Coronary artery (tissue), 2 donors: ENCODE data around the gene PDHX.
A peak's percentile ranks its signal among the peaks of the same experiment; 100 is the strongest.

Experiments
- DNase-seq: peaks from one replicate; pipeline ENCODE4 v3.0.0-alpha.2; 2017; ENCODE audit warnings: low spot score
- H3K27ac ChIP-seq, 2 donors: fragments of 200-600 bp; sonication (generic); one replicate each; pipeline ENCODE4 v1.5.1; 2016 to 2019
- H3K4me3 ChIP-seq: fragments of 200-600 bp; sonication (generic); 2 replicates; pipeline ENCODE4 v1.5.1; 2016; ENCODE audit warnings: mild to moderate bottlenecking, moderate library complexity
- TF ChIP-seq, protein P1 (sequence below): fragments of 200-600 bp; sonication (generic); IDR thresholded peaks from one replicate; pipeline ENCODE4 v1.5.1; 2019; ENCODE audit warnings: antibody characterized with exemption

The PDHX gene

GRCh38 chr11:34924714-34925113 lies 8.3 kb downstream of the PDHX start:
- DNase-seq = no peak
- peak overlapping the region in 1 of 2 donors; percentile 20 for H3K27ac ChIP-seq
- no peak overlapping the region for H3K4me3 ChIP-seq
- TF ChIP-seq, protein P1, sequence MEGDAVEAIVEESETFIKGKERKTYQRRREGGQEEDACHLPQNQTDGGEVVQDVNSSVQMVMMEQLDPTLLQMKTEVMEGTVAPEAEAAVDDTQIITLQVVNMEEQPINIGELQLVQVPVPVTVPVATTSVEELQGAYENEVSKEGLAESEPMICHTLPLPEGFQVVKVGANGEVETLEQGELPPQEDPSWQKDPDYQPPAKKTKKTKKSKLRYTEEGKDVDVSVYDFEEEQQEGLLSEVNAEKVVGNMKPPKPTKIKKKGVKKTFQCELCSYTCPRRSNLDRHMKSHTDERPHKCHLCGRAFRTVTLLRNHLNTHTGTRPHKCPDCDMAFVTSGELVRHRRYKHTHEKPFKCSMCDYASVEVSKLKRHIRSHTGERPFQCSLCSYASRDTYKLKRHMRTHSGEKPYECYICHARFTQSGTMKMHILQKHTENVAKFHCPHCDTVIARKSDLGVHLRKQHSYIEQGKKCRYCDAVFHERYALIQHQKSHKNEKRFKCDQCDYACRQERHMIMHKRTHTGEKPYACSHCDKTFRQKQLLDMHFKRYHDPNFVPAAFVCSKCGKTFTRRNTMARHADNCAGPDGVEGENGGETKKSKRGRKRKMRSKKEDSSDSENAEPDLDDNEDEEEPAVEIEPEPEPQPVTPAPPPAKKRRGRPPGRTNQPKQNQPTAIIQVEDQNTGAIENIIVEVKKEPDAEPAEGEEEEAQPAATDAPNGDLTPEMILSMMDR = no peak

- DNase-seq = no peak
- no peak overlapping the region for H3K27ac ChIP-seq
- TF ChIP-seq, protein P1 = peak; percentile 48
- H3K4me3 ChIP-seq = no peak overlapping the region
These were observed 9.8 kb downstream of the PDHX start for GRCh38 chr11:34926101-34926830.

DNA sequence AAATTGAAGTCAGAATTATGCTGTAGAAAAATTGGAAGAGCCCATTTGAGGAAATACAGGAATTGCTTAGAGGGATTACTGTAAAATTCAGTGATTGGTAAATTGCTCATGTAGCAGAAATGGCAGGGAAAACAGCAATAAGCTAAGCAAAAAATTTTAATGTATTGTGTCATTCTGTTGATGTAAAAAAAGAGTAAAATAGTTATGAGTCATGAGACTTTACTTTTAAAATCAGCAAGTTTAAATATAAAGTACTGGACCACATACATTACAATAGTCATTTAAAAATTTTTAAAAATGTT lies 10.4 kb downstream of the PDHX start:
- no peak overlapping the region for H3K27ac ChIP-seq
- TF ChIP-seq, protein P1 = no peak

GRCh38 chr11:34928268-34928959 lies 12.0 kb downstream of the PDHX start:
- TF ChIP-seq, protein P1 = no peak
- H3K4me3 ChIP-seq = no peak overlapping the region
- no peak overlapping the region for H3K27ac ChIP-seq
- DNase-seq = no peak

More for the DNA sequence above, 10.4 kb downstream of the PDHX start:
- H3K4me3 ChIP-seq = no peak overlapping the region
- no peak for DNase-seq

DNA sequence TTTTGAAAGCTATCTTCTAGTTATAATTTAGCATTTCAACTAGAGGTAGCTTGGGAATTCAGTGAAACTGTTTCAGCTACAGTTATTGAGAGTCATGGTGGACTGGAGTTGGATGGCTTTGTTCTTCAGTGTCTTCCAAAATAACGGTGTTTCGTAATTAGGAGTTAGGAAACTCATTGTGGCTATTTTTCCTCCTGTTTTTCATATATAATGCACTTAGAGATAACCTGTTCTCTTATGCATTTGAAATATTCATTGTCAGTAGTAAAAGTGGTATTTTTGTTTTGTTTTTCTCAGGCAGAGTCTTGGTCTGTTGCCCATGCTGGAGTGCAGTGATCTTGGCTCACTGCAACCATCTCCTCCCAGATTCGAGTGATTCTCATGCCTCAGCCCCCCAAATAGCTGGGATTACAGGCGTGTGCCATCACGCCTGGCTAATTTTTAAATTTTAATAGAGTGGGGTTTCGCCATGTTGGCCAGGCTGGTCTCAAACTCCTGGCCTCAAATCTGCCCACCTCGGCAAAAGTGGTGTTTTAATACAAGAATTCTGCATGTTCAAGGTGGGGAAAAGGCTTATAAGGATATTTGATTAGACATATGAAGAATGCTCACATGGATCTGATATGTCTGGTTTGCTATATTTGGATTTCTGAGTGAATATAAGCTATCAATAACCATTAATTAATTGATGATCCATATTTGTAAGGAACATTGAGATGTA lies 12.7 kb downstream of the PDHX start:
- no peak for DNase-seq
- TF ChIP-seq, protein P1 = no peak
- Histone ChIP-seq H3K27ac (no peak overlapping the region), H3K4me3 (no peak overlapping the region)

DNA sequence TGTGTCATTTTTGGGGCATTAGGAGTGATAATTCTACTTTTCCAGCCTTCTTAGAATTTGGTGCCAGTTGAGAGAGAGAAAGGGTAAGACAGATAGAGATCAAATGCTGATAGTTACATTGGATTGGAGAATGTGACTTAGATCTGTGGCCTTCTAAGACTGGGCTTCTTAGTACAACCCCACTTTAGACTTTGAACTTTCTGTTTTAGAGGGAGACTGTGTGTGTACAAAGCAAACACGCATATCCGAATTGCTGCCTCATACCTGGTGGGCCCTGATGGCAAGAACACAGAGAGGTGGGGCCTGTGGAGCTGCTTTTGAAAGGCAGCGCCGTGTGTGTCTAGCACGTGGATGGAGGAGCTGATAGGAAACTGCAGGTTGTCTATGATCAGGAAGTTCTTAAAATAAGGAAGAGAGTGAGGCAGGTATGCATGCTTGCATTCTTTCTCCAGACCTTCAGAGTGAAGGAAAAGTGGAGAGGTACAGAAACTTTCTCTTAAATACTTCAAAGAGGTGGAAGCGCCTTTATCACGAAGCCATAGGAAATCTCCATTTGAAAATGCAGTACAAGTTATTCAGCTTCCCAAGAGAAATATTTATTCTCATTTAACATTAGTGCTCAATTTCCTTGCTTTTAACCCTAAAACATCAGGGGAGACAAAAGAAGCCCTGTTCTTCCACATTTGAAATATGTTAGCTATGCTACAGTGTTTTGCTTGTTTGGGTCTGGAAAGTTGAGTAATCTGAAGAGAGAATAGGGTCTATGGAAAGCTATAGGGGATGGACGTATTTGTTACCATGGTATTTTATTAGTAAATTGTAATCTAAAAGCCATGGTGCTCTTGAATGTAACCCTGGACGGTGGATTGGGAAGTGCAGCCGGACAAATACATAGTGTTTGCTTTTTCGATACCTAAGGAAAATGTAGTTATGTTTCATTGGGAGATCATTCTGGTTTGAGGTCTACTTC lies 13.7 kb downstream of the PDHX start:
- H3K4me3 ChIP-seq = no peak overlapping the region
- DNase-seq = no peak
- H3K27ac ChIP-seq = no peak overlapping the region
- TF ChIP-seq, protein P1 = no peak
